ENCODE measurements around the gene ATL2. TPM values are rescaled to one million over a fixed set of nuclear protein-coding genes. Genes with fewer than 3 reads are reported as not detected.

Gene ATL2
- total RNA-seq, 1 donor from 2014 or later: 45.8 TPM

DNA sequence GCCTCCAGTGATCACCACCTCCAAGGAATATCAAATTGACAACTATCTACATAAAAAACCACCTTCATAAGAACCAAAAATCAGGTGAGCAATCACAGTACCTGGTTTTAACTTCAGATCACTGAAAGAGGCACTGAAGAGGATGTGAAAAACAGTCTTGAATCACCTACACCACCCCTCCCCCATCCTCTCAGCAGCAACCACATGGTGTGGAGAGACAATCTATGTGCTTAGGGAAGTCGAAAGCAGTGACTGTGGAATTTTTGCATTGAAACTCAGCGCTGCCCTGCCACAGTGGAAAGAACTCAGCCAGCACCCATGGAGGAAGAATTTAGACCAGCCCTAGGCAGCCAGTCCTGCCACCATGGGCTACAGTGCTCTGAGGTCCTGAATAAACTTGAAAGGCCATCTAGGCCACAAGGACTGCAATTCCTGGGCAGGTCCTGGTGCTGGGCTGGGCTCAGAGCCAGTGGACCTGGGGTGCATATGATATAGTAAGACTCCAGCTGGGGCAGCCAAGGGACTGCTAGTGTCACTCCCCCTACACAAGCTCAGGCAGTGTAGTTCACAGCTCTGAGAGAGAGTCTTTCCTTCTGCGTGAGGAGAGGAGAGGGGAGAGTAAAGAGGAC is 75.6 kb downstream of the ATL2 start:
- H3K36me3 Mint-ChIP-seq (ENCODE audit: unreplicated experiment): peaks cover 63% of the 10 kb centered on the region
- no peak overlapping the region for H3K27ac Mint-ChIP-seq (ENCODE audit: unreplicated experiment)
- TF ChIP-seq, protein P1, sequence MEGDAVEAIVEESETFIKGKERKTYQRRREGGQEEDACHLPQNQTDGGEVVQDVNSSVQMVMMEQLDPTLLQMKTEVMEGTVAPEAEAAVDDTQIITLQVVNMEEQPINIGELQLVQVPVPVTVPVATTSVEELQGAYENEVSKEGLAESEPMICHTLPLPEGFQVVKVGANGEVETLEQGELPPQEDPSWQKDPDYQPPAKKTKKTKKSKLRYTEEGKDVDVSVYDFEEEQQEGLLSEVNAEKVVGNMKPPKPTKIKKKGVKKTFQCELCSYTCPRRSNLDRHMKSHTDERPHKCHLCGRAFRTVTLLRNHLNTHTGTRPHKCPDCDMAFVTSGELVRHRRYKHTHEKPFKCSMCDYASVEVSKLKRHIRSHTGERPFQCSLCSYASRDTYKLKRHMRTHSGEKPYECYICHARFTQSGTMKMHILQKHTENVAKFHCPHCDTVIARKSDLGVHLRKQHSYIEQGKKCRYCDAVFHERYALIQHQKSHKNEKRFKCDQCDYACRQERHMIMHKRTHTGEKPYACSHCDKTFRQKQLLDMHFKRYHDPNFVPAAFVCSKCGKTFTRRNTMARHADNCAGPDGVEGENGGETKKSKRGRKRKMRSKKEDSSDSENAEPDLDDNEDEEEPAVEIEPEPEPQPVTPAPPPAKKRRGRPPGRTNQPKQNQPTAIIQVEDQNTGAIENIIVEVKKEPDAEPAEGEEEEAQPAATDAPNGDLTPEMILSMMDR (IDR thresholded peaks at IDR 0.05): no peak
- H3K9me3 Mint-ChIP-seq (ENCODE audit: unreplicated experiment): no peaks in the 10 kb centered on the region
- no peak overlapping the region for H3K4me3 Mint-ChIP-seq (ENCODE audit: unreplicated experiment)
- H3K4me1 Mint-ChIP-seq (ENCODE audit: unreplicated experiment): peaks cover 2% of the 10 kb centered on the region
- no peak for DNase-seq (ENCODE audit: extremely low spot score, unreplicated experiment)
- H3K27me3 Mint-ChIP-seq (ENCODE audit: unreplicated experiment): no peaks in the 10 kb centered on the region

DNA sequence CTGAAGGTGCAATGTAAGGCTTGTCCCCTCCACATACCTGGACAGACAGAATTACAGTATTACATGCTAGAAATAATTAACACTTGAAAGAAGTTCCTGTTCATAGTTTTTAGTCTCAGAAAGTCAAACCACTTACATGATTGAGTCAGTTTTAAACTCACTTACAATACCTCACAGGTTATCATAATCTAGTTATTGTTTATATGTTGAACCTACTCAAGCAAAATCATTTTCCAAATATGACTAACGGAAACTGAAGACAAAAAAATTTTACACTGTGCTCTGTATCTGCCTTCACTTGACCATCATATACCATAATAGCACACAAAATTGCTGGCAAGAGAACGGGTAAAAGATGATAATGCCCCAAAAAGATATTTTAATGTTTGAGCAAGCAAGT is 78.5 kb downstream of the ATL2 start:
- TF ChIP-seq, protein P1 (IDR thresholded peaks at IDR 0.05): no peak
- Mint-ChIP-seq H3K4me3 (ENCODE audit: unreplicated experiment) (no peak overlapping the region), H3K36me3 (ENCODE audit: unreplicated experiment) (peaks cover 52% of the 10 kb centered on the region), H3K27ac (ENCODE audit: unreplicated experiment) (no peak overlapping the region), H3K9me3 (ENCODE audit: unreplicated experiment) (no peaks in the 10 kb centered on the region), H3K4me1 (ENCODE audit: unreplicated experiment) (peaks cover 2% of the 10 kb centered on the region), H3K27me3 (ENCODE audit: unreplicated experiment) (no peaks in the 10 kb centered on the region)
- no peak for DNase-seq (ENCODE audit: extremely low spot score, unreplicated experiment)

DNA sequence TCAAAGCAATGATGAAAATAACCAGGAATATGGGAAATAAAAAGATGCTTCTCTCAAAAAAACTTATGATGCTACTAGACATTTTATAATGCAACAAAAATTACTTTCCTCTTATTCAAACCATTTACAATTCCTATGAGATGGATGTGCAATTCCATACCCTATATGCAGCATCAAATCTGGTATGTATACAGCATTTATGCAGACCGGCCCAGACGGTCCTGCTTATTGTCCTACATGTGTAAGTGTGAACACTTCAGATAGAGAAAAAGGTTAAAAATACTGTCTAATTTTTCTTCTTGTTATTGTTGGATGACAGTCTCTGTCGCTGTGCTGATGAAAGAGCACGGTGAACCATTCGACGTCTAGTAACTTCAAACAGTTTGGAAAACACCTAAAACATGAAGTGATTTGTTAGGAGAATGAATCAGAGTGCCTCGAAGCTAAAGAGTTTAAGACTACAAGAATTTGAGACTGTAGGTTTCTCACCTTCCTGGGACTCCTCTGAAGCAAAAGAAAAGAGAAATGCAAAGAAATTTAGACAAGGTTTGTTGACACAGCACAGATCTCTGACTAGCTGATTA is 80.8 kb downstream of the ATL2 start:
- Mint-ChIP-seq H3K27me3 (ENCODE audit: unreplicated experiment) (no peaks in the 10 kb centered on the region), H3K36me3 (ENCODE audit: unreplicated experiment) (peaks cover 39% of the 10 kb centered on the region), H3K9me3 (ENCODE audit: unreplicated experiment) (no peaks in the 10 kb centered on the region), H3K4me3 (ENCODE audit: unreplicated experiment) (no peak overlapping the region), H3K4me1 (ENCODE audit: unreplicated experiment) (no peaks in the 10 kb centered on the region), H3K27ac (ENCODE audit: unreplicated experiment) (no peak overlapping the region)
- TF ChIP-seq, protein P1 (IDR thresholded peaks at IDR 0.05): no peak
- no peak for DNase-seq (ENCODE audit: extremely low spot score, unreplicated experiment)

DNA sequence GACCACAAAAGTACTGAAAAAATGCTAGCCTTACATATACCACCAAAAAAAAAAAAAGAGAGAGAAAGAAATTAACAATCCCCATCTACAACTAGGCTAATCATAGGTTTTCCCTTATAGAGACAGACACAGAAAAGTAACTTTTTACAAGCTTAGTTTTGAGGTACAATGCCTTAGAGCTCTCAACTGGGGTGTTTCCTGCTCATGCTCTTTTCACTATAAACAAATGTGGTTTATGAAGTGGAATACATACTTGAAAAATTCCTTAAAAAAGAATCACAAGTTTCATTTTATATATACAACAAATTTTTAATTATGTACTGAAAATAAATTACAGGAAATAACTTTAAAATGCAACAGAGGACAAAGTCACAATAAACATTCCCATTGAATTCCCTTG is 82.5 kb downstream of the ATL2 start:
- Mint-ChIP-seq H3K27me3 (ENCODE audit: unreplicated experiment) (no peaks in the 10 kb centered on the region), H3K36me3 (ENCODE audit: unreplicated experiment) (peaks cover 33% of the 10 kb centered on the region), H3K4me3 (ENCODE audit: unreplicated experiment) (no peak overlapping the region), H3K9me3 (ENCODE audit: unreplicated experiment) (no peaks in the 10 kb centered on the region), H3K27ac (ENCODE audit: unreplicated experiment) (no peak overlapping the region), H3K4me1 (ENCODE audit: unreplicated experiment) (no peaks in the 10 kb centered on the region)
- DNase-seq (ENCODE audit: extremely low spot score, unreplicated experiment): no peak
- TF ChIP-seq, protein P1 (IDR thresholded peaks at IDR 0.05): no peak

DNA sequence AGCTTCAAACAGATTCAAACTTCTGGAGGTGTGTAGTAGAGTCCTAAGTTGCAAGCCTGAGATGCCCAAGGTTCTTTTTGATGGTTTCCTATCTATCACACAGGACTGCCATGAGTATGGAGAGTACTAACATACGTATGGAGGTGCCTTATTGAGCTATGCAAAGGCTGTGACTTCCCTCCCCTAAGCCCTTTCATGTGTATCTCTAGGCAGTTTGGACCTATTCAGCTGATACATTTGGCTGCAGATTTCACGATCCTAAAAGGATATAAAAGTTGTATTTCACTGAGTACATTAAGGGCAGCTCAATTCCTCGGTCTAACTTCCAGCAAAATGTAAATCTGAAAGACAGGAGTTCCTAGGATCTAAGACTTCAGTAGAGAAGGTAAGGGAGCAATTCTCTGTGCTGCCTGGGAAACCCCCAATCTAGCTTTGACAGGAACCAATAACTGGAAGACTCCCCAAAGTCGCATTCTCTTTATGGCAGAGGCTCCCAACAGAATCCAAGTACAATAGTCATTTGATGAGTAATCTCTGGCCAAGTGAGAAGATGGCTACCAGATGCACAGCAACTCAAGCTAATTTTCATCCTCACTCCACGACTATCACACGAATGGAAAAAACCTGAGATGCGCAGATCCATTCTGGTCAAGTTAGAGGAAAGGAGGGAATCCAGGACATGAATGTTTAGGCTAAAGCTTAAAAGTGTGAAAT is 83.8 kb downstream of the ATL2 start:
- peaks cover 28% of the 10 kb centered on the region for H3K36me3 Mint-ChIP-seq (ENCODE audit: unreplicated experiment)
- H3K27ac Mint-ChIP-seq (ENCODE audit: unreplicated experiment): no peak overlapping the region
- H3K4me1 Mint-ChIP-seq (ENCODE audit: unreplicated experiment): no peaks in the 10 kb centered on the region
- H3K4me3 Mint-ChIP-seq (ENCODE audit: unreplicated experiment): no peak overlapping the region
- DNase-seq (ENCODE audit: extremely low spot score, unreplicated experiment): no peak
- no peaks in the 10 kb centered on the region for H3K9me3 Mint-ChIP-seq (ENCODE audit: unreplicated experiment)
- TF ChIP-seq, protein P1 (IDR thresholded peaks at IDR 0.05): no peak
- no peaks in the 10 kb centered on the region for H3K27me3 Mint-ChIP-seq (ENCODE audit: unreplicated experiment)

All from osteocyte (in vitro differentiated cells).